Spleen (tissue), 7 donors: ENCODE measurements around the gene TTC28.

Experiments
- CTCF ChIP-seq, 11 experiments: fragments of 200-600 bp in 7 of 11; fragments of 450-650 bp in 4 of 11; sonication (generic) in 4 of 11; IDR thresholded peaks in 8 of 11; conservative IDR thresholded peaks in 3 of 11; 1 replicate in 7 of 11; 2 replicates in 4 of 11; pipeline versions ENCODE4 v1.4.0 to v1.8.0; 2016 to 2021; ENCODE audit warnings: antibody characterized with exemption in 11 of 11, inconsistent platforms in 4 of 11, mild to moderate bottlenecking in 1 of 11
- POLR2A ChIP-seq, 3 donors: fragments of 450-650 bp; IDR thresholded peaks; one replicate each; pipeline ENCODE4 v1.5.1; 2017; ENCODE audit warnings: antibody characterized with exemption in 3 of 3, mild to moderate bottlenecking in 1 of 3
- donor health status: DM: no; HTN: no; CAD: no; lungs with moderate emphysema.
- donor health status: DM: no; HTN: no; CAD: no.
- donor health status: DM: no; HTN: no; CAD: no.

- TF ChIP-seq CTCF (IDR thresholded peaks at IDR 0.05 in 8 of 11, conservative IDR thresholded peaks at IDR 0.05 in 3 of 11) (no peak), POLR2A (IDR thresholded peaks at IDR 0.05) (no peak)
Observed at GRCh38 chr22:27948569-27948968, 731.1 kb downstream of the TTC28 start.
